A549 (cell line): ENCODE measurements around the gene ATP5ME. TPM values are rescaled to one million over a fixed set of nuclear protein-coding genes. Genes with fewer than 3 reads are reported as not detected.

Experiments
- ATAC-seq, 2 experiments: fragments of 200-7000 bp in 1 of 2; fragments of >200 bp in 1 of 2; cut with Nextera tagmentation in 1 of 2; cut with Tn5 transposase in 1 of 2; 3 replicates each; pipeline versions ENCODE4 v1.8.0 to v1.9.1; 2018 to 2020; ENCODE audit warnings: mild to moderate bottlenecking in 1 of 2, moderate library complexity in 1 of 2
- CTCF ChIA-PET: fragments of 300-600 bp; sonication (Branson Sonifier 250); formaldehyde crosslinking; extraction: SDS; loops from one replicate; lab custom pipeline; 2021; ENCODE audit warnings: antibody characterized with exemption, inconsistent platforms; lab: Yijun Ruan, JAX
- POLR2A ChIA-PET: fragments of 350-600 bp; formaldehyde crosslinking; extraction: SDS; loops from one replicate; lab custom pipeline; 2021; ENCODE audit warnings: antibody characterized with exemption, inconsistent platforms; lab: Yijun Ruan, JAX
- DNase-seq, 2 experiments: peaks; one replicate each; pipeline versions ENCODE4 v3.0.0 to v3.0.0-alpha.2; 2011 to 2016; ENCODE audit warnings: low read depth in 1 of 2, low spot score in 1 of 2
- FAIRE-seq: peaks from 2 replicates; lab custom pipeline; 2011; peaks lifted over from hg19 to GRCh38; lab: Jason Lieb, UNC
- H3K27ac ChIP-seq, 2 experiments: fragments of >200 bp; sonication (Bioruptor Twin); formaldehyde crosslinking; 3 replicates each; pipeline ENCODE4 v1.5.1; 2016 to 2017
- H3K4me1 ChIP-seq: fragments of >200 bp; sonication (Bioruptor Twin); formaldehyde crosslinking; 3 replicates; pipeline ENCODE4 v1.6.1; 2016
- H3K4me2 ChIP-seq: fragments of >200 bp; sonication (Bioruptor Twin); formaldehyde crosslinking; 3 replicates; pipeline ENCODE4 v1.6.1; 2016
- H3K4me3 ChIP-seq: fragments of >200 bp; sonication (Bioruptor Twin); formaldehyde crosslinking; 3 replicates; pipeline ENCODE4 v1.5.1; 2016
- H3K9me3 ChIP-seq: fragments of >200 bp; sonication (Bioruptor Twin); formaldehyde crosslinking; 3 replicates; pipeline ENCODE4 v1.6.1; 2016
- BCL3 ChIP-seq: fragments of >200 bp; sonication (Bioruptor Twin); formaldehyde crosslinking; IDR thresholded peaks from 3 replicates; pipeline ENCODE4 v1.6.1; 2016
- BHLHE40 ChIP-seq: IDR thresholded peaks from 2 replicates; pipeline ENCODE4 v1.6.1; 2012; ENCODE audit warnings: low read depth, low read length, inconsistent platforms
- CEBPB ChIP-seq, 2 experiments: fragments of >200 bp in 1 of 2; sonication (Bioruptor Twin) in 1 of 2; formaldehyde crosslinking in 1 of 2; IDR thresholded peaks; 2 replicates each; pipeline ENCODE4 v1.6.1; 2012 to 2016
- CHD4 ChIP-seq: fragments of 200-600 bp; sonication (generic); IDR thresholded peaks from 2 replicates; pipeline ENCODE4 v1.6.1; 2016; ENCODE audit warnings: antibody characterized with exemption, mild to moderate bottlenecking, borderline replicate concordance
- CTCF ChIP-seq: fragments of >200 bp; sonication (Bioruptor Twin); formaldehyde crosslinking; IDR thresholded peaks from 3 replicates; pipeline ENCODE4 v1.5.1; 2016
- EHMT2 ChIP-seq: fragments of 200-600 bp; sonication (generic); IDR thresholded peaks from 2 replicates; pipeline ENCODE4 v1.6.1; 2016; ENCODE audit warnings: antibody characterized with exemption, low read depth, mild to moderate bottlenecking, moderate library complexity
- EP300 ChIP-seq, 2 experiments: fragments of >200 bp; sonication (Bioruptor Twin); formaldehyde crosslinking; IDR thresholded peaks; 2 replicates in 1 of 2; 3 replicates in 1 of 2; pipeline ENCODE4 v1.6.1; 2016 to 2017
- ESRRA ChIP-seq: fragments of 150-350 bp; IDR thresholded peaks from 2 replicates; pipeline ENCODE4 v1.6.1; 2014; ENCODE audit warnings: mild to moderate bottlenecking, low read length, borderline replicate concordance
- FOSL2 ChIP-seq, 2 experiments: fragments of 450-650 bp in 1 of 2; fragments of >200 bp in 1 of 2; sonication (Bioruptor Twin) in 1 of 2; formaldehyde crosslinking; IDR thresholded peaks; 2 replicates each; pipeline versions ENCODE4 v1.5.0 to v1.6.1; 2016 to 2020; ENCODE audit warnings: mild to moderate bottlenecking in 1 of 2, moderate library complexity in 1 of 2
- HDAC2 ChIP-seq: fragments of 200-600 bp; sonication (generic); IDR thresholded peaks from 2 replicates; pipeline ENCODE4 v1.6.1; 2016
- HES2 ChIP-seq: fragments of >200 bp; sonication (Bioruptor Twin); formaldehyde crosslinking; IDR thresholded peaks from 2 replicates; pipeline ENCODE4 v1.6.1; 2016
- HMGXB4 ChIP-seq: fragments of 250-450 bp; sonication (Bioruptor Pico); IDR thresholded peaks from 2 replicates; pipeline ENCODE4 v1.5.0; 2021; ENCODE audit warnings: mild to moderate bottlenecking, moderate library complexity, borderline replicate concordance
- KDM5A ChIP-seq: fragments of 200-600 bp; sonication (generic); IDR thresholded peaks from 2 replicates; pipeline ENCODE4 v1.6.1; 2016; ENCODE audit warnings: antibody characterized with exemption, mild to moderate bottlenecking
- MAX ChIP-seq: IDR thresholded peaks from 2 replicates; pipeline ENCODE4 v1.6.1; 2012
- MYC ChIP-seq: IDR thresholded peaks from 2 replicates; pipeline ENCODE4 v1.6.1; 2012; ENCODE audit warnings: mild to moderate bottlenecking, inconsistent platforms, low read length, improper control_type of control experiment, borderline replicate concordance
- NPAS2 ChIP-seq: fragments of 250-450 bp; sonication (Bioruptor Pico); IDR thresholded peaks from 2 replicates; pipeline ENCODE4 v1.8.0; 2022; ENCODE audit warnings: mild to moderate bottlenecking, moderate library complexity, borderline replicate concordance
- NR3C1 ChIP-seq: fragments of >200 bp; sonication (Bioruptor Twin); formaldehyde crosslinking; IDR thresholded peaks from 3 replicates; pipeline ENCODE4 v1.6.1; 2017
- RAD21 ChIP-seq, 2 experiments: fragments of >200 bp in 1 of 2; sonication (Bioruptor Twin) in 1 of 2; formaldehyde crosslinking in 1 of 2; IDR thresholded peaks in 1 of 2; conservative IDR thresholded peaks in 1 of 2; 2 replicates in 1 of 2; 3 replicates in 1 of 2; pipeline ENCODE4 v1.6.1; 2012 to 2018; ENCODE audit warnings: inconsistent platforms in 1 of 2
- RCOR1 ChIP-seq: fragments of 150-350 bp; IDR thresholded peaks from 2 replicates; pipeline ENCODE4 v1.6.1; 2014; ENCODE audit warnings: antibody characterized with exemption, low read length, low read depth
- SREBF2 ChIP-seq: fragments of 450-650 bp; IDR thresholded peaks from 2 replicates; pipeline ENCODE4 v1.6.1; 2014; ENCODE audit warnings: mild to moderate bottlenecking, moderate library complexity
- TP53 ChIP-seq: fragments of 250-450 bp; sonication (Bioruptor Pico); IDR thresholded peaks from 2 replicates; pipeline ENCODE4 v1.5.0; 2021; ENCODE audit warnings: mild to moderate bottlenecking, moderate library complexity
- ZC3H11A ChIP-seq: fragments of 450-650 bp; IDR thresholded peaks from 2 replicates; pipeline ENCODE4 v1.6.1; 2014; ENCODE audit warnings: antibody characterized with exemption, mild to moderate bottlenecking
- WGBS: methylation state at CpG from one replicate; pipeline ENCODE4 v1.1.6; 2017; ENCODE audit errors: missing lambda C conversion rate; 5-methylcytosine and 5-hydroxymethylcytosine counted together
- polyA plus RNA-seq, 4 experiments: library from polyadenylated mRNA; depleted of rRNA in 3 of 4; stranded (reverse); fragments of >200 nt; fragmentation: RNase III in 1 of 4; extraction: RNeasy Plus Mini Kit Qiagen cat#74134 plus additional on column Dnase treatment in 1 of 4; gene quantifications; 2 replicates in 3 of 4; 3 replicates in 1 of 4; pipeline ENCODE4 v1.2.3, GENCODE V29; 2011 to 2017

ATP5ME gene
- polyA plus RNA-seq, 2 of the 4 experiments (the other 2 are of a cell fraction), result 198 to 659 TPM

- Histone ChIP-seq H3K4me2 (no peak overlapping the region), H3K9me3 (no peaks in the 10 kb centered on the region), H3K27ac (no peak overlapping the region), H3K4me3 (no peak overlapping the region), H3K4me1 (peaks cover 9% of the 10 kb centered on the region; the same call in 2 of the 3 replicates)
- no peak for TF ChIP-seq EHMT2
- TF ChIP-seq NR3C1, result no peak
- TF ChIP-seq BHLHE40, result no peak
- TF ChIP-seq MAX, result no peak
- no peak for TF ChIP-seq RAD21 (conservative IDR thresholded peaks at IDR 0.05 in 1 of 2, IDR thresholded peaks at IDR 0.05 in 1 of 2)
- TF ChIP-seq CHD4, result no peak
- no peak for TF ChIP-seq TP53 (CRISPR knock-in tag)
- no peak for TF ChIP-seq ZC3H11A
- no peak for TF ChIP-seq BCL3
- no peak for TF ChIP-seq FOSL2 (IDR thresholded peaks at IDR 0.05)
- TF ChIP-seq FOSL2 (CRISPR knock-in tag; IDR thresholded peaks at IDR 0.05), result no peak
- no peak for TF ChIP-seq SREBF2
- no peak for TF ChIP-seq RCOR1
- TF ChIP-seq KDM5A, result no peak
- no peak for TF ChIP-seq HES2
- DNase-seq (no peak), FAIRE-seq (no peak), ATAC-seq (no peak)
- ChIA-PET CTCF (interaction anchor here (1.2 to 3.0 kb wide), 2 partner anchors 20 to 38 kb away, joined by 3 to 9 read pairs; no protein-coding TSS in a partner anchor), POLR2A (no interaction called here)
- WGBS, result 98% methylated on average over 34 of the region's 61 CpGs
These were observed 48.8 kb upstream of the ATP5ME start for GRCh38 chr4:722851-723360.

- 97% methylated on average over 47 of the region's 47 CpGs for WGBS
- Histone ChIP-seq H3K9me3 (no peaks in the 10 kb centered on the region), H3K4me1 (peaks cover 3% of the 10 kb centered on the region; the same call in 2 of the 3 replicates), H3K4me3 (no peak overlapping the region), H3K27ac (no peak overlapping the region), H3K4me2 (no peak overlapping the region)
- ATAC-seq (no peak), DNase-seq (no peak), FAIRE-seq (no peak)
- POLR2A ChIA-PET, result no interaction called here
- TF ChIP-seq HMGXB4 (CRISPR knock-in tag) (no peak), CTCF (no peak), HDAC2 (no peak), NPAS2 (CRISPR knock-in tag) (no peak), MYC (no peak), CEBPB (IDR thresholded peaks at IDR 0.05) (no peak), EP300 (IDR thresholded peaks at IDR 0.05) (no peak), ESRRA (no peak)
- CTCF ChIA-PET, result interaction anchor here (3.0 kb wide), 1 partner anchor 20 kb away, joined by 9 read pairs; no protein-coding TSS in a partner anchor
These were observed 48.2 kb upstream of the ATP5ME start for GRCh38 chr4:722169-722725.
